ENCODE results near the gene PITPNC1.
A peak's percentile ranks its signal among the peaks of the same experiment; 100 is the strongest.
"Not testable (repeated sequence)": the region's sequence is repeated elsewhere in the genome, so short reads cannot be mapped to it uniquely, and the experiment has no call there.

PITPNC1 gene

GRCh38 chr17:67633751-67634211 lies 256.7 kb downstream of the PITPNC1 start:
- no peak for DNase-seq

GRCh38 chr17:67635681-67636080 lies 258.6 kb downstream of the PITPNC1 start:
- DNase-seq: no peak

- DNase-seq: no peak
Measured at GRCh38 chr17:67636312-67636711, 259.2 kb downstream of the PITPNC1 start.

- no peak for DNase-seq
Measured at GRCh38 chr17:67636834-67637520, 259.9 kb downstream of the PITPNC1 start.

GRCh38 chr17:67637901-67638641 lies 261.0 kb downstream of the PITPNC1 start:
- DNase-seq: no peak

GRCh38 chr17:67638871-67639270 lies 261.8 kb downstream of the PITPNC1 start:
- no peak for DNase-seq

- no peak for DNase-seq
Measured at GRCh38 chr17:67639555-67639954, 262.5 kb downstream of the PITPNC1 start.

- peak; percentile 26 for DNase-seq
Measured at GRCh38 chr17:67639979-67640378, 262.9 kb downstream of the PITPNC1 start.

GRCh38 chr17:67642488-67642887 lies 265.4 kb downstream of the PITPNC1 start:
- DNase-seq: no peak

GRCh38 chr17:67644061-67644460 lies 267.0 kb downstream of the PITPNC1 start:
- no peak for DNase-seq

- DNase-seq: not testable (repeated sequence)
Measured at GRCh38 chr17:67645195-67645594, 268.1 kb downstream of the PITPNC1 start.

- no peak for DNase-seq
Measured at GRCh38 chr17:67646472-67646871, 269.4 kb downstream of the PITPNC1 start.

- no peak for DNase-seq
Measured at GRCh38 chr17:67647482-67647881, 270.4 kb downstream of the PITPNC1 start.

- DNase-seq: no peak
Measured at GRCh38 chr17:67648032-67648905, 271.2 kb downstream of the PITPNC1 start.

- not testable (repeated sequence) for DNase-seq
Measured at GRCh38 chr17:67648906-67649295, 271.8 kb downstream of the PITPNC1 start.

GRCh38 chr17:67649891-67650290 lies 272.8 kb downstream of the PITPNC1 start:
- DNase-seq: no peak

- not testable (repeated sequence) for DNase-seq
Measured at GRCh38 chr17:67651218-67651579, 274.1 kb downstream of the PITPNC1 start.

- peak; percentile 32 for DNase-seq
Measured at GRCh38 chr17:67652433-67652832, 275.4 kb downstream of the PITPNC1 start.

- no peak for DNase-seq
Measured at GRCh38 chr17:67655478-67656148, 278.5 kb downstream of the PITPNC1 start.

- DNase-seq: no peak
Measured at GRCh38 chr17:67656494-67657203, 279.6 kb downstream of the PITPNC1 start.

GRCh38 chr17:67657596-67657995 lies 280.5 kb downstream of the PITPNC1 start:
- no peak for DNase-seq

- no peak for DNase-seq
Measured at GRCh38 chr17:67658265-67658664, 281.2 kb downstream of the PITPNC1 start.
